HepG2 (cell line): Measurements from ENCODE around the gene CTU1. TPM values are rescaled to one million over a fixed set of nuclear protein-coding genes. Genes with fewer than 3 reads are reported as not detected.

Source experiments
- ATAC-seq: fragments of 200-7000 bp; cut with Tn5 transposase; 3 replicates; pipeline ENCODE4 v1.9.1; 2020; ENCODE audit warnings: mild to moderate bottlenecking, moderate library complexity
- BruUV-seq: library from RNA; stranded (reverse); fragments of 400-500 nt; replicated peaks from 2 replicates; lab custom pipeline; 2021; lab: Mats Ljungman, UMichigan
- CTCF ChIA-PET: fragments of 300-600 bp; formaldehyde crosslinking; extraction: SDS; loops from one replicate; lab custom pipeline; 2021; ENCODE audit warnings: low total read pairs, inconsistent platforms, low intra/inter-chr PET ratio; lab: Yijun Ruan, JAX
- POLR2A ChIA-PET: fragments of 350-600 bp; sonication (Branson Sonifier 250); formaldehyde crosslinking; loops from one replicate; lab custom pipeline; 2020; ENCODE audit warnings: antibody characterized with exemption, inconsistent platforms; lab: Yijun Ruan, JAX
- DNase-seq: peaks from one replicate; pipeline ENCODE4 v3.0.0-alpha.2; 2015; ENCODE audit warnings: low spot score
- FAIRE-seq: peaks from 3 replicates; lab custom pipeline; 2011; peaks lifted over from hg19 to GRCh38; lab: Jason Lieb, UNC
- H2AFZ ChIP-seq: one replicate; pipeline ENCODE4 v1.6.1; 2011; ENCODE audit warnings: low read length, inconsistent platforms
- H3K27ac ChIP-seq: fragments of 300-600 bp; 3 replicates; pipeline ENCODE4 v1.8.0; 2011; ENCODE audit warnings: mixed run types, mild to moderate bottlenecking, mixed read lengths, low read length, inconsistent platforms; ENCODE audit not compliant: insufficient read depth; ENCODE audit errors: extremely low read length
- H3K27me3 ChIP-seq, 2 experiments: fragments of 200-600 bp in 1 of 2; 2 replicates in 1 of 2; 3 replicates in 1 of 2; pipeline versions ENCODE4 v1.6.0 to v1.8.0; 2011; ENCODE audit warnings: low read length in 2 of 2, mild to moderate bottlenecking in 2 of 2, moderate library complexity in 2 of 2, inconsistent platforms in 1 of 2; ENCODE audit not compliant: insufficient read depth in 2 of 2, control insufficient read depth in 1 of 2
- H3K36me3 ChIP-seq, 2 experiments: fragments of 200-600 bp in 1 of 2; replicated peaks in 1 of 2; 2 replicates in 1 of 2; 3 replicates in 1 of 2; pipeline versions ENCODE4 v1.5.1 to v1.8.0; 2011; ENCODE audit warnings: low read length in 2 of 2, inconsistent platforms in 1 of 2; ENCODE audit not compliant: insufficient read depth in 2 of 2, control insufficient read depth in 1 of 2
- H3K4me1 ChIP-seq: 2 replicates; pipeline ENCODE4 v1.5.1; 2012; ENCODE audit warnings: low read length, inconsistent platforms; ENCODE audit not compliant: insufficient read depth
- H3K4me2 ChIP-seq: 2 replicates; pipeline ENCODE4 v1.6.0; 2011; ENCODE audit warnings: low read depth, low read length, inconsistent platforms
- H3K4me3 ChIP-seq, 3 experiments: fragments of 200-600 bp in 1 of 3; sonication (generic), shearing (Covaris generic) in 1 of 3; replicated peaks in 1 of 3; 2 replicates each; pipeline ENCODE4 v1.5.1; 2011 to 2016; ENCODE audit warnings: low read length in 3 of 3, inconsistent platforms in 2 of 3, low read depth in 2 of 3, mild to moderate bottlenecking in 2 of 3, control low read depth in 1 of 3, mixed read lengths in 1 of 3; ENCODE audit not compliant: insufficient read depth in 1 of 3
- H3K79me2 ChIP-seq: one replicate; pipeline ENCODE4 v1.6.1; 2011; ENCODE audit warnings: low read length, inconsistent platforms; ENCODE audit not compliant: insufficient read depth
- H3K9ac ChIP-seq: 2 replicates; pipeline ENCODE4 v1.6.0; 2011; ENCODE audit warnings: mild to moderate bottlenecking, low read depth, low read length, inconsistent platforms; ENCODE audit not compliant: insufficient read depth
- H3K9me3 ChIP-seq: 2 replicates; pipeline ENCODE4 v1.5.1; 2012; ENCODE audit warnings: mild to moderate bottlenecking, low read length
- H4K20me1 ChIP-seq: 2 replicates; pipeline ENCODE4 v1.6.0; 2011; ENCODE audit warnings: inconsistent platforms, mild to moderate bottlenecking, low read length, moderate library complexity; ENCODE audit not compliant: insufficient read depth
- ATF2 ChIP-seq: sonication (generic); formaldehyde crosslinking; IDR thresholded peaks from 2 replicates; pipeline ENCODE4 v1.4.0; 2020; ENCODE audit warnings: missing genetic modification reagents
- ATM ChIP-seq: fragments of 450-650 bp; IDR thresholded peaks from 2 replicates; pipeline ENCODE4 v1.7.1; 2017; ENCODE audit warnings: mild to moderate bottlenecking, borderline replicate concordance
- CBX5 ChIP-seq: sonication (generic); formaldehyde crosslinking; IDR thresholded peaks from 2 replicates; pipeline ENCODE4 v1.4.0; 2020; ENCODE audit warnings: missing genetic modification reagents, borderline replicate concordance
- GTF2F1 ChIP-seq: fragments of 150-350 bp; IDR thresholded peaks from 2 replicates; pipeline ENCODE4 v1.6.1; 2014; ENCODE audit warnings: low read length
- KLF15 ChIP-seq: sonication (generic); formaldehyde crosslinking; IDR thresholded peaks from 2 replicates; pipeline ENCODE4 v1.8.1; 2023; ENCODE audit warnings: borderline replicate concordance, mild to moderate bottlenecking, inconsistent platforms, missing genetic modification reagents, mixed read lengths
- NRL ChIP-seq: sonication (generic); formaldehyde crosslinking; IDR thresholded peaks from 2 replicates; pipeline ENCODE4 v1.5.0; 2020; ENCODE audit warnings: missing genetic modification reagents, mild to moderate bottlenecking, moderate library complexity, borderline replicate concordance
- TAF1 ChIP-seq: sonication (generic); formaldehyde crosslinking; IDR thresholded peaks from 2 replicates; pipeline ENCODE4 v1.4.0; 2020; ENCODE audit warnings: missing genetic modification reagents
- WIZ ChIP-seq: sonication (generic); formaldehyde crosslinking; IDR thresholded peaks from 2 replicates; pipeline ENCODE4 v1.5.1; 2020; ENCODE audit warnings: mild to moderate bottlenecking, missing genetic modification reagents
- ZNF121 ChIP-seq: sonication (generic); formaldehyde crosslinking; IDR thresholded peaks from 2 replicates; pipeline ENCODE4 v1.5.0; 2020; ENCODE audit warnings: mild to moderate bottlenecking, missing genetic modification reagents
- ZNF496 ChIP-seq: sonication (generic); formaldehyde crosslinking; IDR thresholded peaks from 2 replicates; pipeline ENCODE4 v1.8.1; 2023; ENCODE audit warnings: mild to moderate bottlenecking, moderate library complexity, missing genetic modification reagents; ENCODE audit not compliant: insufficient replicate concordance
- ZNF709 ChIP-seq: sonication (generic); formaldehyde crosslinking; IDR thresholded peaks from 2 replicates; pipeline ENCODE4 v1.5.0; 2020; ENCODE audit warnings: mild to moderate bottlenecking, missing genetic modification reagents
- ZNF761 ChIP-seq: sonication (generic); formaldehyde crosslinking; conservative IDR thresholded peaks from 2 replicates; pipeline ENCODE4 v1.4.0; 2020; ENCODE audit warnings: mild to moderate bottlenecking, missing genetic modification reagents
- ZNF768 ChIP-seq: sonication (generic); formaldehyde crosslinking; IDR thresholded peaks from 2 replicates; pipeline ENCODE4 v1.4.0; 2020; ENCODE audit warnings: missing genetic modification reagents
- WGBS: methylation state at CpG from one replicate; pipeline ENCODE4 v1.1.6; 2017; ENCODE audit warnings: low lambda C conversion rate; 5-methylcytosine and 5-hydroxymethylcytosine counted together
- in situ Hi-C: cut with HindIII; loops from 2 replicates; pipeline ENCODE4 v1.10.0; 2017; ENCODE audit warnings: low pct_unique_long_range_greater_than_20kb; ENCODE audit not compliant: extremely low pct_ligation_motif_present
- intact Hi-C: fragments of 100-400 bp; cut with micrococcal nuclease; formaldehyde crosslinking; loops from one replicate; pipeline ENCODE4 v1.10.0; 2022; ENCODE audit not compliant: unreplicated experiment
- polyA plus RNA-seq, 8 experiments: library from polyadenylated mRNA; depleted of rRNA in 3 of 8; stranded (reverse) in 7 of 8; unstranded in 1 of 8; fragments of >200 nt; fragmentation: Illumina TruSeq in 4 of 8; extraction: Trizol in 4 of 8; gene quantifications; 2 replicates each; pipeline versions ENCODE4 v1.2.1 to v1.2.3, GENCODE V29; 2011 to 2016; ENCODE audit warnings: low read depth in 4 of 8, missing spikeins in 1 of 8, mixed read lengths in 1 of 8; ENCODE audit not compliant: insufficient read depth in 1 of 8
- total RNA-seq, 5 experiments: library from RNA; depleted of rRNA; stranded (reverse); fragments of >200 nt; fragmentation: Illumina TruSeq; extraction: Trizol; gene quantifications; 2 replicates each; pipeline ENCODE4 v1.2.3, GENCODE V29; 2016; ENCODE audit warnings: low read depth in 1 of 5

The CTU1 gene
- total and polyA plus RNA-seq, 2 of the 13 experiments (the other 11 are each of a cell fraction or from before 2014, with no cell fraction given) = 1.9 to 2.9 TPM

GRCh38 chr19:51119611-51120010, 11.4 kb upstream of the CTU1 start:
- in situ Hi-C loops (no loop called here), intact Hi-C loops (no loop called here)
- CTCF ChIA-PET = no interaction called here

GRCh38 chr19:51119101-51119500, 10.9 kb upstream of the CTU1 start:
- 1% methylated on average over 3 of the region's 4 CpGs for WGBS
- Histone ChIP-seq H2AFZ (no peak overlapping the region), H3K4me2 (no peak overlapping the region), H3K9ac (no peak overlapping the region), H3K27ac (no peak overlapping the region), H4K20me1 (no peaks in the 10 kb centered on the region), H3K4me1 (no peaks in the 10 kb centered on the region), H3K4me3 (no peak overlapping the region), H3K9me3 (no peaks in the 10 kb centered on the region), H3K36me3 (no peaks in the 10 kb centered on the region), H3K27me3 (peaks cover 2 to 56% of the 10 kb centered on the region in 2 experiments), H3K79me2 (no peaks in the 10 kb centered on the region)
- FAIRE-seq (no peak), DNase-seq (no peak), ATAC-seq (no peak)
- ChIA-PET POLR2A (no interaction called here), CTCF (no interaction called here)
- no TSS peak for BruUV-seq
- in situ Hi-C loops (no loop called here), intact Hi-C loops (no loop called here)
- TF ChIP-seq TAF1 (CRISPR knock-in tag) (no peak), WIZ (CRISPR knock-in tag) (no peak), ZNF496 (CRISPR knock-in tag) (no peak), KLF15 (CRISPR knock-in tag) (no peak), CBX5 (CRISPR knock-in tag) (no peak), ZNF761 (no peak)

More at GRCh38 chr19:51119611-51120010, 11.4 kb upstream of the CTU1 start:
- ATAC-seq = no peak
- no peak overlapping the region for H3K9ac ChIP-seq
- no peaks in the 10 kb centered on the region for H4K20me1 ChIP-seq
- H3K4me2 ChIP-seq = no peak overlapping the region
- BruUV-seq = no TSS peak
- POLR2A ChIA-PET = no interaction called here
- H2AFZ ChIP-seq = no peak overlapping the region
- no peak for TF ChIP-seq ZNF709 (CRISPR knock-in tag)
- TF ChIP-seq GTF2F1 = no peak
- TF ChIP-seq ZNF121 = no peak
- TF ChIP-seq NRL (CRISPR knock-in tag) = no peak
- TF ChIP-seq ATM = no peak
- no peak for TF ChIP-seq ATF2 (CRISPR knock-in tag)
- TF ChIP-seq ZNF768 (CRISPR knock-in tag) = no peak
- TF ChIP-seq, all 625 proteins: peak for 0
- Histone ChIP-seq H3K4me1 (no peaks in the 10 kb centered on the region), H3K36me3 (no peaks in the 10 kb centered on the region), H3K27ac (no peak overlapping the region), H3K27me3 (peaks cover 2 to 59% of the 10 kb centered on the region in 2 experiments), H3K79me2 (no peaks in the 10 kb centered on the region), H3K9me3 (no peaks in the 10 kb centered on the region), H3K4me3 (no peak overlapping the region)
- WGBS = 0% methylated on average over 3 of the region's 6 CpGs
- DNase-seq (no peak), FAIRE-seq (no peak)
